CD4-positive, alpha-beta T cell treated with Interleukin-10 for 1 hour (primary cell): ENCODE measurements around the gene FAM221B.

Source experiments
- DNase-seq: peaks from one replicate; pipeline ENCODE4 v3.0.0-alpha.2; 2020

The FAM221B gene

DNA sequence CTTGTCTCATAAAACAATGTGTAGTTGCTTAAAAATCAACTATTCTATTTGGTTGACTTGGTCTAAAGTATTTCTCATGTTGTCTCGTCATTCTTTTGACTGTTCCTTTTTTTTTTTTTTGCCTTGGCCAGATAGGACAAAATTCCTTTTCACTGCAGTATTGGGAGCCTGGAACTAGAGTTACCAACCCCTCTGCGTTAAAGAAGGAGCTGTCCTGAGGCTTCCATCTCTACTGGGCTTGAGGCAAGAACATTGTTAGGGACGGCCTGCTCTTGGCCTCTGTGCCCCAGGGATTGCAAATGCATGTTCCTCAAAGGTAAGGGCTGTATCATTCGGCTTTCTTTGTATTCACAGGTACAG lies 38.5 kb downstream of the FAM221B start:
- DNase-seq = no peak

DNA sequence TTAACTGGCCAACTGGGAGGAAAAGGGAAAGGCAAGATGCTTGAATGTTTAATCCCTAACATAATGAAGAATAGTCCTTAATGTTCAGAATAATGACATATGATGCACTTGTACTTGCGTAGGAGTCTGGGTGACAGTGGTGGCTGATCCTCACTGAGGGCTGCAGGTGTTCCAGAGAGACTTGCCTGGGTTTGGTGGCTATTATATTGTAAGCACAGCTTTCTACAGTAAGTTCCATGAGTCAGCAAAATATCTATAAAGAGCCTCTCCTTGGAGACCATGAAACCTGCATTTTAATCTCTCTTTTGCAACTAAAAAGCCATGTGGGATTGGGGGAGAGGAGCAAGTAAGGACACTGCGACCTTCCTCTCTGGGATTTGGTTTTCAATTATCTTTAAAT lies 39.0 kb downstream of the FAM221B start:
- no peak for DNase-seq

- no peak for DNase-seq
Measured at GRCh38 chr9:35783418-35783817, 45.1 kb downstream of the FAM221B start.

DNA sequence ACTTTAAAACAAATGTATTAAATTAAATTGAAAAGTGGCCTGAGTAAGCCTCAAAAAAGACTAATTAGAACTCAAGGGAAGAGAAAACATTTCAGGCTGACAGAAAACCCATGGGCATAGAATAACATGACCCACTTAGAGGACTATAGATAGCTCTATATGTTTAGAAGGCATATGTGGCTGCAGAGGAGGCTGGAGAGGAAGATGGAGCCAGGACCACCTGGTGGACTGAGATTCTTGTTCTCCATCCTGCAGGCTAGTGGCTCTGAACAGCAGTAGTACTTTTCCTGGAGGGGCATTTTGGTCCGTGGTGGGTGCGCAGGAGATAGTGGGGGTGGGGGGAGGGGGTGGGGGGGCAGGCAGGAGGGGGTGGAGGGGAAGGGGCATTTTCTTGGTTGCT lies 47.5 kb downstream of the FAM221B start:
- DNase-seq = no peak

GRCh38 chr9:35778496-35778895 lies 50.0 kb downstream of the FAM221B start:
- no peak for DNase-seq

- DNase-seq = no peak
Measured at GRCh38 chr9:35776018-35776417, 52.5 kb downstream of the FAM221B start.

- DNase-seq = no peak
Measured at GRCh38 chr9:35774907-35775635, 53.5 kb downstream of the FAM221B start.

GRCh38 chr9:35771943-35772342 lies 56.6 kb downstream of the FAM221B start:
- no peak for DNase-seq

DNA sequence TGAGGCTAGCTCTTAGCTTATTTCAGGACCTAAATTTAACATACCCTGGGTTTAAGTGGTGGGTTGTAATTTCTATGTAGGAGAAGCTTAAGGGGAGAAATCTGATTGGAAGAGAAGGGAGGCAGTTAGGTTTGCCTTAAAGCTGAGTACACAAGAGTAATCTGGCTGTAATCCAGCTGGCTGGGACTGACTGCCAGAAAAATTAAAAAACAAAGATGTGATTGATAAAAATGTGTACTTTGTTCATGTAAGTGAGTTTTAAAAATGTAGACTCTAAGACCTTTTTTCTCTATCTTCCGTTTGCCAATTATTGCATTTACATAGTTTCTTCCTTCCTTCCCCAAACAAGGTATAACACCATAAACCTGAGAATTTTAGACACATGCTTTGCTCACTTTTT lies 57.0 kb downstream of the FAM221B start:
- DNase-seq = no peak

DNA sequence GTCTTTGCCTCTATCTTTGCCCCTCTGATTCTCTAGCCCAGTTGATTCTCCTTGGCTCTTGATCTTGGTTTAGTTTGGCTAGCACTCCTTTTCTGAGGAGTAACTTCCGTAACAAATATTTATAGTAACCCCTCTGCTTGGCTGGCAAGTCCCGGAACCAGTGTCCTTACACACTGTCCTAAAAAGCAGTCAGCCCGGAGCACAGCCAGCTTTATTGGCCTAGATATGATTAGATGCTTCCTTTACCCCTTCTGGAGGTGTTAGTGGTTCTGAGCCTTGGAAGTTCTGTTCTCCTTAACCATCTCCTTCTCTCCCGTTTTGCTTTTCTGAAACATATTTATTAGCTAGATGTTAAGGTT lies 57.5 kb downstream of the FAM221B start:
- no peak for DNase-seq

DNA sequence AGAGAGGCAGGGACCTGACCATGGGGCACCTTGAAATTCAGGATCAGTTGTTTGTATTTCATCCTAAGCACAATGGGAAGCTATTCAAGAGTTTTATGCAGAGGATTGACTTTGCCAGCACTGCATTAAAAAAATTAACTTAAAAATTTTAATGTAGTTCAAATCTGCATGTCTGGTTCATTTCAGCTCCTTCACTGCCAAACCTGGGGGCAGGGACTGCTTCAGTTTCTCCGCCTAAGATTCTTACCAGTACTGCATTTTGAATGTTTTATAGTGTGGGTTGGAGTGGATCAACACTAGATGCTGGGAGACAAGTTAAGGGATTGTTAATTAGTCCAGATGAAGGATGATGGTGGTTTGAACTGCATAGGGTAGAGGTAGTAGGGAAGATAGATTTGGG lies 58.8 kb downstream of the FAM221B start:
- DNase-seq = no peak

GRCh38 chr9:35767458-35767857 lies 61.1 kb downstream of the FAM221B start:
- DNase-seq = no peak

GRCh38 chr9:35766997-35767396 lies 61.5 kb downstream of the FAM221B start:
- DNase-seq = no peak
